ENCODE results near the gene COA3.

- TF ChIP-seq CTCF (IDR thresholded peaks at IDR 0.05) (peak in 3 of 4 experiments; percentile 17 to 56 (median 27)), POLR2A (IDR thresholded peaks at IDR 0.05) (no peak), EP300 (IDR thresholded peaks at IDR 0.05) (no peak), POLR2AphosphoS5 (IDR thresholded peaks at IDR 0.05) (no peak)
Observed at GRCh38 chr17:42819939-42820535, 21.5 kb upstream of the COA3 start.

Measured in sigmoid colon (tissue), 4 donors.